Neural cell (in vitro differentiated cells): ENCODE data around the gene DNAH5. TPM values are rescaled to one million over a fixed set of nuclear protein-coding genes. Genes with fewer than 3 reads are reported as not detected.

Experiments
- H2AFZ ChIP-seq: fragments of 200-600, 300-800 bp; sonication (generic), shearing (Covaris generic); 2 replicates; pipeline ENCODE4 v1.6.0; 2014; ENCODE audit warnings: low read depth, mild to moderate bottlenecking, antibody characterized with exemption, low read length, moderate library complexity
- H3F3A ChIP-seq: fragments of 200-600 bp; shearing (Covaris generic); 2 replicates; pipeline ENCODE4 v1.6.1; 2016; ENCODE audit warnings: mild to moderate bottlenecking, moderate library complexity, mixed read lengths, antibody characterized with exemption, low read length; ENCODE audit not compliant: insufficient read depth, poor library complexity, severe bottlenecking
- H3K27ac ChIP-seq: fragments of 200-600, 300-800 bp; sonication (generic), shearing (Covaris generic); 2 replicates; pipeline ENCODE4 v1.5.1; 2014; ENCODE audit warnings: mild to moderate bottlenecking, low read length, moderate library complexity
- H3K27me3 ChIP-seq: fragments of 300-800, 200-600 bp; sonication (generic), shearing (Covaris generic); 2 replicates; pipeline ENCODE4 v1.6.0; 2014; ENCODE audit warnings: mild to moderate bottlenecking, low read depth, low read length, moderate library complexity; ENCODE audit not compliant: insufficient read depth
- H3K36me3 ChIP-seq: fragments of 300-800, 200-600 bp; sonication (generic), shearing (Covaris generic); 2 replicates; pipeline ENCODE4 v1.5.1; 2014; ENCODE audit warnings: mild to moderate bottlenecking, antibody characterized with exemption, low read length, moderate library complexity; ENCODE audit not compliant: insufficient read depth
- H3K4me2 ChIP-seq: fragments of 300-800, 200-600 bp; sonication (generic), shearing (Covaris generic); 2 replicates; pipeline ENCODE4 v1.6.0; 2014; ENCODE audit warnings: mild to moderate bottlenecking, low read length
- H3K4me3 ChIP-seq: fragments of 300-800, 200-600 bp; sonication (generic), shearing (Covaris generic); 2 replicates; pipeline ENCODE4 v1.5.1; 2014; ENCODE audit warnings: mild to moderate bottlenecking, low read length, moderate library complexity
- H3K79me2 ChIP-seq: fragments of 200-600 bp; shearing (Covaris generic); replicated peaks from 2 replicates; pipeline ENCODE4 v1.6.0; 2014; ENCODE audit warnings: mild to moderate bottlenecking, low read length, moderate library complexity; ENCODE audit not compliant: insufficient read depth
- H3K9ac ChIP-seq: fragments of 300-800, 200-600 bp; sonication (generic), shearing (Covaris generic); 2 replicates; pipeline ENCODE4 v1.6.1; 2016; ENCODE audit warnings: mild to moderate bottlenecking, low read length, mixed read lengths
- H3K9me2 ChIP-seq: fragments of 200-600 bp; shearing (Covaris generic); 2 replicates; pipeline ENCODE4 v1.6.1; 2016; ENCODE audit warnings: mild to moderate bottlenecking, low read length, mixed read lengths; ENCODE audit not compliant: insufficient read depth
- H3K9me3 ChIP-seq: fragments of 200-600, 300-800 bp; sonication (generic), shearing (Covaris generic); 2 replicates; pipeline ENCODE4 v1.6.1; 2016; ENCODE audit warnings: mild to moderate bottlenecking, mixed run types, low read length, moderate library complexity, mixed read lengths
- H4K20me1 ChIP-seq: fragments of 200-600 bp; shearing (Covaris generic); 2 replicates; pipeline ENCODE4 v1.6.1; 2016; ENCODE audit warnings: mild to moderate bottlenecking, mixed run types; ENCODE audit not compliant: insufficient read depth
- EP300 ChIP-seq: fragments of 450-650 bp; conservative IDR thresholded peaks from 2 replicates; pipeline ENCODE4 v1.6.1; 2014; ENCODE audit warnings: antibody characterized with exemption, mild to moderate bottlenecking, moderate library complexity; ENCODE audit not compliant: poor library complexity, severe bottlenecking
- EZH2 ChIP-seq: fragments of 200-600, 300-800 bp; shearing (Covaris generic), sonication (generic); IDR thresholded peaks from 2 replicates; pipeline ENCODE4 v1.6.1; 2014; ENCODE audit warnings: antibody characterized with exemption, low read length, borderline replicate concordance, mild to moderate bottlenecking; ENCODE audit not compliant: insufficient read depth, poor library complexity, severe bottlenecking
- MXI1 ChIP-seq: fragments of 450-650 bp; conservative IDR thresholded peaks from 2 replicates; pipeline ENCODE4 v1.6.1; 2014; ENCODE audit warnings: antibody characterized with exemption, mild to moderate bottlenecking; ENCODE audit not compliant: poor library complexity, severe bottlenecking
- POLR2AphosphoS5 ChIP-seq: IDR thresholded peaks from 2 replicates; pipeline ENCODE4 v1.6.1; 2012
- RAD21 ChIP-seq: fragments of 450-650 bp; conservative IDR thresholded peaks from 2 replicates; pipeline ENCODE4 v1.6.1; 2014; ENCODE audit warnings: antibody characterized with exemption, mild to moderate bottlenecking, moderate library complexity
- SMC3 ChIP-seq: fragments of 450-650 bp; conservative IDR thresholded peaks from 2 replicates; pipeline ENCODE4 v1.6.1; 2014; ENCODE audit warnings: antibody characterized with exemption, mild to moderate bottlenecking, moderate library complexity; ENCODE audit not compliant: poor library complexity
- TAF1 ChIP-seq: IDR thresholded peaks from 2 replicates; pipeline ENCODE4 v1.6.1; 2012; ENCODE audit warnings: low read depth
- polyA plus RNA-seq: library from polyadenylated mRNA; depleted of rRNA; stranded (reverse); fragments of >200 nt; gene quantifications from 2 replicates; pipeline ENCODE4 v1.2.3, GENCODE V29; 2014
- TF ChIP-seq, protein P1 (sequence below): IDR thresholded peaks from 2 replicates; pipeline ENCODE4 v1.6.1; 2012; ENCODE audit warnings: borderline replicate concordance
- TF ChIP-seq, protein P2 (sequence below): fragments of 450-650 bp; IDR thresholded peaks from 2 replicates; pipeline ENCODE4 v1.5.1; 2014; ENCODE audit warnings: antibody characterized with exemption, mild to moderate bottlenecking, moderate library complexity; ENCODE audit not compliant: poor library complexity, severe bottlenecking

DNAH5 gene
- polyA plus RNA-seq, 1 donor from 2014 or later: 12.8 TPM

DNA sequence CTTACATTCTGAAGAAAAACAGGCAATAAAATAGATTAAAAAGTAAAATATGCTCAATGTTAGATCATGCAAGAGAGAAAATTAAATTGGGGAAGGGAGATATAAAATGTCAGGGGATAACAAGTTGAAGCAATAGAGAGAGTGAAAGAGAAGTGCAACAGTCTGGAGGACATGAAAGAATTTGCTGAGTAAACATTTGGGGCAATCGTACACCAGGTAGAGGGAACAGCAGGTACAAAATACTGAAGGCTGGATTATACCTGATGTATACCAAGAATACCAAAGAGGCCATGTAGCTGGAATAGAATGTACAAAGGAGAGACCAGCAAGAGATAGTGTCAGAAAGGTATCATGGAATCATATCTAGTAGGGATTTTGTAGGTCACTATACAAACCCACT is 300.8 kb downstream of the DNAH5 start:
- H3K9ac ChIP-seq: no peak overlapping the region
- no peaks in the 10 kb centered on the region for H4K20me1 ChIP-seq
- H3K4me3 ChIP-seq: no peak overlapping the region
- H3K79me2 ChIP-seq: no peaks in the 10 kb centered on the region
- no peak overlapping the region for H3K4me2 ChIP-seq
- no peak overlapping the region for H3K27ac ChIP-seq
- H3F3A ChIP-seq: no peaks in the 10 kb centered on the region
- no peaks in the 10 kb centered on the region for H3K27me3 ChIP-seq
- no peaks in the 10 kb centered on the region for H3K9me3 ChIP-seq
- H2AFZ ChIP-seq: no peak overlapping the region
- H3K36me3 ChIP-seq: no peaks in the 10 kb centered on the region
- H3K9me2 ChIP-seq: no peaks in the 10 kb centered on the region
- no peak for TF ChIP-seq MXI1
- TF ChIP-seq EZH2: no peak

DNA sequence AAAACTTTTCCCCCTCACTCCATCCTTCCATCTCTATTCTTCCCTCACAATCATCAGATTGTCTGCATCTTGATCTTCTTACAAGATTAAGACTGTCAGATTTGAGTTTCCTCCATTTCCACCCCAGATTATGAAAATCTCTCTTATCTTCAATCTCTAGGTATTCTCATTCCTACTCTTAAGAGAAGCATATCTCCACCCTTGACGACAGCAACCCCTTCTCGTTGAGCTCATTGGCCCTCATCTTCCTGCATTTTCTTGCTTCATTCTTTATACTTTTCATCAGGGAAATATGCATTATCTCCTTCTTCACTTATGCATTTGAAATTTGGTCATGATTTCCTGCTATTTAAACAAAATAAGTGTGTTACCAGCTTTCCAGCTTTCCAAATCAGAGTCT is 301.3 kb downstream of the DNAH5 start:
- no peak for TF ChIP-seq RAD21
- TF ChIP-seq MXI1: no peak
- TF ChIP-seq, protein P1, sequence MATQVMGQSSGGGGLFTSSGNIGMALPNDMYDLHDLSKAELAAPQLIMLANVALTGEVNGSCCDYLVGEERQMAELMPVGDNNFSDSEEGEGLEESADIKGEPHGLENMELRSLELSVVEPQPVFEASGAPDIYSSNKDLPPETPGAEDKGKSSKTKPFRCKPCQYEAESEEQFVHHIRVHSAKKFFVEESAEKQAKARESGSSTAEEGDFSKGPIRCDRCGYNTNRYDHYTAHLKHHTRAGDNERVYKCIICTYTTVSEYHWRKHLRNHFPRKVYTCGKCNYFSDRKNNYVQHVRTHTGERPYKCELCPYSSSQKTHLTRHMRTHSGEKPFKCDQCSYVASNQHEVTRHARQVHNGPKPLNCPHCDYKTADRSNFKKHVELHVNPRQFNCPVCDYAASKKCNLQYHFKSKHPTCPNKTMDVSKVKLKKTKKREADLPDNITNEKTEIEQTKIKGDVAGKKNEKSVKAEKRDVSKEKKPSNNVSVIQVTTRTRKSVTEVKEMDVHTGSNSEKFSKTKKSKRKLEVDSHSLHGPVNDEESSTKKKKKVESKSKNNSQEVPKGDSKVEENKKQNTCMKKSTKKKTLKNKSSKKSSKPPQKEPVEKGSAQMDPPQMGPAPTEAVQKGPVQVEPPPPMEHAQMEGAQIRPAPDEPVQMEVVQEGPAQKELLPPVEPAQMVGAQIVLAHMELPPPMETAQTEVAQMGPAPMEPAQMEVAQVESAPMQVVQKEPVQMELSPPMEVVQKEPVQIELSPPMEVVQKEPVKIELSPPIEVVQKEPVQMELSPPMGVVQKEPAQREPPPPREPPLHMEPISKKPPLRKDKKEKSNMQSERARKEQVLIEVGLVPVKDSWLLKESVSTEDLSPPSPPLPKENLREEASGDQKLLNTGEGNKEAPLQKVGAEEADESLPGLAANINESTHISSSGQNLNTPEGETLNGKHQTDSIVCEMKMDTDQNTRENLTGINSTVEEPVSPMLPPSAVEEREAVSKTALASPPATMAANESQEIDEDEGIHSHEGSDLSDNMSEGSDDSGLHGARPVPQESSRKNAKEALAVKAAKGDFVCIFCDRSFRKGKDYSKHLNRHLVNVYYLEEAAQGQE: no peak
- no peak for TF ChIP-seq EP300
- TF ChIP-seq EZH2: no peak
- TF ChIP-seq, protein P2, sequence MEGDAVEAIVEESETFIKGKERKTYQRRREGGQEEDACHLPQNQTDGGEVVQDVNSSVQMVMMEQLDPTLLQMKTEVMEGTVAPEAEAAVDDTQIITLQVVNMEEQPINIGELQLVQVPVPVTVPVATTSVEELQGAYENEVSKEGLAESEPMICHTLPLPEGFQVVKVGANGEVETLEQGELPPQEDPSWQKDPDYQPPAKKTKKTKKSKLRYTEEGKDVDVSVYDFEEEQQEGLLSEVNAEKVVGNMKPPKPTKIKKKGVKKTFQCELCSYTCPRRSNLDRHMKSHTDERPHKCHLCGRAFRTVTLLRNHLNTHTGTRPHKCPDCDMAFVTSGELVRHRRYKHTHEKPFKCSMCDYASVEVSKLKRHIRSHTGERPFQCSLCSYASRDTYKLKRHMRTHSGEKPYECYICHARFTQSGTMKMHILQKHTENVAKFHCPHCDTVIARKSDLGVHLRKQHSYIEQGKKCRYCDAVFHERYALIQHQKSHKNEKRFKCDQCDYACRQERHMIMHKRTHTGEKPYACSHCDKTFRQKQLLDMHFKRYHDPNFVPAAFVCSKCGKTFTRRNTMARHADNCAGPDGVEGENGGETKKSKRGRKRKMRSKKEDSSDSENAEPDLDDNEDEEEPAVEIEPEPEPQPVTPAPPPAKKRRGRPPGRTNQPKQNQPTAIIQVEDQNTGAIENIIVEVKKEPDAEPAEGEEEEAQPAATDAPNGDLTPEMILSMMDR: no peak
- TF ChIP-seq SMC3: no peak
- TF ChIP-seq POLR2AphosphoS5: no peak
- TF ChIP-seq TAF1: no peak
- no peaks in the 10 kb centered on the region for H3F3A ChIP-seq

More for the DNA sequence above, 301.3 kb downstream of the DNAH5 start:
- H3K9ac ChIP-seq: no peak overlapping the region
- no peaks in the 10 kb centered on the region for H3K27me3 ChIP-seq
- no peak overlapping the region for H3K27ac ChIP-seq
- no peak overlapping the region for H3K4me3 ChIP-seq
- no peaks in the 10 kb centered on the region for H3K36me3 ChIP-seq
- no peak overlapping the region for H3K4me2 ChIP-seq
- H3K9me2 ChIP-seq: no peaks in the 10 kb centered on the region
- no peaks in the 10 kb centered on the region for H3K79me2 ChIP-seq
- H3K9me3 ChIP-seq: no peaks in the 10 kb centered on the region
- H4K20me1 ChIP-seq: no peaks in the 10 kb centered on the region
- no peak overlapping the region for H2AFZ ChIP-seq

Other genes with a start within 250 kb of the DNAH5 start
- gene TRIO, start 198.7 kb upstream of the DNAH5 start, polyA plus RNA-seq: 168 and 178 TPM in 2 replicates